HFF-Myc (cell line): ENCODE results near the gene PLD3.

Experiments
- DNase-seq: peaks from one replicate; pipeline ENCODE4 v3.0.0-alpha.2; 2011; ENCODE audit warnings: low read depth; ENCODE audit errors: extremely low read depth
- H3K4me3 ChIP-seq: replicated peaks from 2 replicates; pipeline ENCODE4 v1.5.1; 2011; ENCODE audit warnings: low read depth, mild to moderate bottlenecking, control low read depth, low read length
- TF ChIP-seq, protein P1 (sequence below): IDR thresholded peaks from 2 replicates; pipeline ENCODE4 v1.5.1; 2012; ENCODE audit warnings: mild to moderate bottlenecking, low read depth, low read length, control low read depth; ENCODE audit errors: missing control alignments

Gene PLD3

DNA sequence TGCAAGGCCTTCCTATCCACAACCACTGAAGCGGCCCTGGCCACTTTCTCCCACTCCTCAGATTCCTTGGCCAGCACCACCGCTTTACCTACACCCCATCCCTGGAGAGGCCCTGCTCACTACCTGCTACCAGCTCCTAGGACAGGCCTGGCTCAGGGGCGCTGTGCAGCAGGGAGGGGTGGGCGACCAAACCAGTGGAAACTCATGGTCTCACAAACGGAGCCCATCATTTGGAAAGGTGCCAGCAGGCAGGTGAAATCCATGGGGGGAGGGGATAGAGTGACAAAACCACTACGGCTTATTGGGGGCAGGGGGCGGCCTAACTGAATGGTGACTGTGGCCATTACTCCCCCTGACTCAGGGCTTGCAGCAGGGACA lies 27.9 kb upstream of the PLD3 start:
- TF ChIP-seq, protein P1, sequence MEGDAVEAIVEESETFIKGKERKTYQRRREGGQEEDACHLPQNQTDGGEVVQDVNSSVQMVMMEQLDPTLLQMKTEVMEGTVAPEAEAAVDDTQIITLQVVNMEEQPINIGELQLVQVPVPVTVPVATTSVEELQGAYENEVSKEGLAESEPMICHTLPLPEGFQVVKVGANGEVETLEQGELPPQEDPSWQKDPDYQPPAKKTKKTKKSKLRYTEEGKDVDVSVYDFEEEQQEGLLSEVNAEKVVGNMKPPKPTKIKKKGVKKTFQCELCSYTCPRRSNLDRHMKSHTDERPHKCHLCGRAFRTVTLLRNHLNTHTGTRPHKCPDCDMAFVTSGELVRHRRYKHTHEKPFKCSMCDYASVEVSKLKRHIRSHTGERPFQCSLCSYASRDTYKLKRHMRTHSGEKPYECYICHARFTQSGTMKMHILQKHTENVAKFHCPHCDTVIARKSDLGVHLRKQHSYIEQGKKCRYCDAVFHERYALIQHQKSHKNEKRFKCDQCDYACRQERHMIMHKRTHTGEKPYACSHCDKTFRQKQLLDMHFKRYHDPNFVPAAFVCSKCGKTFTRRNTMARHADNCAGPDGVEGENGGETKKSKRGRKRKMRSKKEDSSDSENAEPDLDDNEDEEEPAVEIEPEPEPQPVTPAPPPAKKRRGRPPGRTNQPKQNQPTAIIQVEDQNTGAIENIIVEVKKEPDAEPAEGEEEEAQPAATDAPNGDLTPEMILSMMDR, result no peak
- no peak for DNase-seq
- H3K4me3 ChIP-seq, result no peak overlapping the region

DNA sequence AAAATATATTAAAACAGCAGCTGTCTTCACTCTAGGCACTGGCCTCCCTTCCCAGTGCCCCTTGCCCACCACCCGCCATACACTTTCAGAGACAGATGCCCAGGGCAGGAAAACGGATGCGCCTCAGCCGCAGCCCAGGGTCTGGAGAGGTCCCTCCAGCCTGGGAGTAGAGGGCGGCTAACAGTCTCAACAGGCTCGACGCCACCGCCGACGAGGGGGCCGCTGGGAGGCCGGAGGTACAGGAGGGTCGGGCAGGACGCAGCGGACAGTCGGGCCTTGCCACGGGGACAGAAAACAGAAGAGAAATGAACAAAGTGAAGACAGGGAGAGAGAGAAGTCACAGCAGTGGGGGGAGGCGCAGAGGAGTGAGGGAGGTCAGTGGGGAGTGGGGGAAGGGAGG lies 27.4 kb upstream of the PLD3 start:
- no peak for DNase-seq
- H3K4me3 ChIP-seq, result no peak overlapping the region
- TF ChIP-seq, protein P1, result no peak

DNA sequence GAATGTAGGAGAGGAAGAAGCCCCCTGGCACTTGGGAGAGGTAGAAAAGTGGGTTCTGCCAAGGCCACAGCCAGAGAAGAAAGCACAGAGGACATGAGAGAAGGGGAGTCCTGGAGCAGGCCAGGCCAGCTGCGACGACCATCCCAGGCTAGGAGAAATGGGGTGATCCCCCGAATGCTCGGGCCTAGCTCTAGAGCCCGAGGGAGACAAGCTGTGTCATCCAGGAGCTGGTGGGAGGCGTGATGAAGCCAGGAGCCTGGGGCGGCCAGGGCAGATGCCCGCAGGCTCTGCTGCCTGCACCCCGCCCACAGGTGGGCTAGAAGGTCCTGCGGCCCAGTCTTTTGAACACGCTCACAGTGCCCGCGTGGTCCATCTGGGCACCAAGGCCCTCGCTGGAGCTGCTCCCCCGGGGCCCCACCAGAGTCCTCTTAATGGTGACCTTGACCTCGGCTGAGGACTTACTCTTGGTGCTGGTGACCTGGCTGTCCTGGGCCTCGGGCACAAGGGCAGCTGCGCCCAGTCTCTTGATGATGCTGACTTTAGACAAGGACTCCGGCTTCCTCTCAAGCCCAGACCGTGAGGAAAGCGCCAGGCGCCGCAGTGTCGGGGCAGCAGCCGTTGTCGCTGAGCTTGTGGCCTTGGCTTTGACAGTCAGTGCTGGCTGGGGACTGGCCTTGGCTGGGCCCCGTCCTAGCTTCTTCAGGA lies 26.8 kb upstream of the PLD3 start:
- DNase-seq, result no peak
- H3K4me3 ChIP-seq, result no peak overlapping the region
- TF ChIP-seq, protein P1, result no peak

DNA sequence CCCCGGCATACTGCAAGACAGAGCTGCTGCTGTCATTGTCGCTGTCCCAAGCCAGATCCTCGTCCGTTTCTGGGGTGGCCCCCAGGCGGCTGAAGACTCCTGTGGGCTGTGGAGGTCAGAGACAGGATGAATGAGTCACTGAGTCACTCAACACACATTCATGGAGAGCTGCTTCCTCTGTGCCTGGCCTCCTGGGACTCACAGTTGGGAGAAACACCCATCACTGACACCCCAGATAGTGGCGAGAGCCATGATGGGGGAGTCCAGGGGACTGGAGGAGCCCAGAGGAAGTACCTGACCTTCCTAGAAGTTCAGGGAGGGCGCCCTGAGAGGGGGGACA lies 26.3 kb upstream of the PLD3 start:
- DNase-seq, result no peak
- TF ChIP-seq, protein P1, result no peak

DNA sequence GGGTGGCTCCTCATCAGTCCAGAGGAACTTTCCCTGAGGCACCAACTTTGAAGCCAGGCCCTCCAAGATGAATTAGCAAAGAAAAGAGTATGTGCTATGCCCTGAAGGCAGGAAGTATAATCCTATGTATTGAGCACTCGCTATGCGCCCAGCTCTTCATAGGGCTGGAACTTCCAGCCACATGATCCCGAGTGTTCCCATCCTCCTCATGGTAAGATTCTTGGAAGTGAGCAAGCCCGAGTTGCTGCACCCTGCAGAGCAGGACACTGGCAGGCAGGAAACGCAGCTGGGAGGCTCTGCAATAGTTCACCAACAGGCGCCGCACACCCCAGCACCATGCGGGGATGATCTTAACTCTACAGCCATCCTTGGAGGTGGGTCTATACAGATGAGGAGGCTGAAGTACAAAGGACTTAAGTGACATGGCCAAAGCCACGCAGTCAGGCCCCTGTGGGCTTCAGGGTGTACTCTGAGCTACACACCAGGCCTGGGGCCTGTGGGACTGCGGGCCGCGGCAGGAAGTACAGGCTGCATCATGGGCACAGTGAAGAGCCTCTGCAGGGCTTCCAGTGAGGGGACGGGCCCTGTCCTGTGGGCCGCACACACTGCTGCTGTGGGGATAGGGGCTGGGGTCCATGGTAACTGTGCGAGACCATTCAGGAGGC lies 25.4 kb upstream of the PLD3 start:
- TF ChIP-seq, protein P1, result no peak
- no peak for DNase-seq
- H3K4me3 ChIP-seq, result no peak overlapping the region

More for the DNA sequence above, 26.3 kb upstream of the PLD3 start:
- H3K4me3 ChIP-seq, result no peak overlapping the region

DNA sequence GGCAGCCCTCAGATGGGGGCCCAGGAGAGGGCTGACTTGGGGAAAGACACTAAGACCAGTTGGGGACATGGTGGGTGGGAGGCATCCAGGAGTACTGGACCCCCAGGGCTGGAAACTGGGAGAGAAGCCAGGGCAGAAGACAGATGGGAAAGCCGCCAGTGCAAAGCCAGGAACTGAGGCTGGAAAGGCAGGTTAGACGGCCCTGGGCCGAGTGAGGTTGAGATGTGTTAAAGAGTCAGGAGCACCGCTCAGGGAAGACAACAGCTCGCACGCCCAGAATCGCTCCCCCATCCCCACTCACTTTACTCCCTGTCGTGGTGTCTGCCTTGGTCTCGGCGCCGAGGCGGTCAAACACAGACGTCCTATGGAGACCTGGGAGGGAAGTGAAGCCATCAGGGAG lies 24.8 kb upstream of the PLD3 start:
- no peak for DNase-seq
- TF ChIP-seq, protein P1, result no peak
- H3K4me3 ChIP-seq, result no peak overlapping the region
